ENCODE data around the gene MMP11.

The MMP11 gene

DNA sequence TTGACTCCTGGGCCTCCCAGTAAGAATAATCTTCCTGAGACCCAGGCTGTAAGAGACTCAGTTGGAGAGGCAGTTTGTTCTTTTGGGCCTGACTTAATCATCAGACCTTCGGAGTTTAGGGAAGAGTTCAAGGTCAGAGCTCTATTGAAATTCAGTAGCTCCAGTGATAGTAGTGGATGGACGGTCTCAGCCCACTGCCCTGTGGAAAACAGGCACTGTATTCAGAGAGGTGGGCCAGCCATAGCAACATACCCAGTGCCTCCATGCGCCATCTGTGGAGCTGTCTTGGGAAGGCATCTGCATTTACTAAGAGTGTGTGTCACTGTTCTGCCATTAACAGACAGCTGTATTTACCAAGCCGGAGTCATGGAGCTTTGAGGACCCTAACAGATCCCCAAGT lies 17.0 kb downstream of the MMP11 start:
- no peak overlapping the region for H3K4me3 ChIP-seq (ENCODE audit: low read depth, low read length)
- no peak for DNase-seq (ENCODE audit: low read depth)
- TF ChIP-seq, protein P1, sequence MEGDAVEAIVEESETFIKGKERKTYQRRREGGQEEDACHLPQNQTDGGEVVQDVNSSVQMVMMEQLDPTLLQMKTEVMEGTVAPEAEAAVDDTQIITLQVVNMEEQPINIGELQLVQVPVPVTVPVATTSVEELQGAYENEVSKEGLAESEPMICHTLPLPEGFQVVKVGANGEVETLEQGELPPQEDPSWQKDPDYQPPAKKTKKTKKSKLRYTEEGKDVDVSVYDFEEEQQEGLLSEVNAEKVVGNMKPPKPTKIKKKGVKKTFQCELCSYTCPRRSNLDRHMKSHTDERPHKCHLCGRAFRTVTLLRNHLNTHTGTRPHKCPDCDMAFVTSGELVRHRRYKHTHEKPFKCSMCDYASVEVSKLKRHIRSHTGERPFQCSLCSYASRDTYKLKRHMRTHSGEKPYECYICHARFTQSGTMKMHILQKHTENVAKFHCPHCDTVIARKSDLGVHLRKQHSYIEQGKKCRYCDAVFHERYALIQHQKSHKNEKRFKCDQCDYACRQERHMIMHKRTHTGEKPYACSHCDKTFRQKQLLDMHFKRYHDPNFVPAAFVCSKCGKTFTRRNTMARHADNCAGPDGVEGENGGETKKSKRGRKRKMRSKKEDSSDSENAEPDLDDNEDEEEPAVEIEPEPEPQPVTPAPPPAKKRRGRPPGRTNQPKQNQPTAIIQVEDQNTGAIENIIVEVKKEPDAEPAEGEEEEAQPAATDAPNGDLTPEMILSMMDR (IDR thresholded peaks at IDR 0.05; ENCODE audit: control insufficient read depth, extremely low read depth, insufficient read depth): no peak

DNA sequence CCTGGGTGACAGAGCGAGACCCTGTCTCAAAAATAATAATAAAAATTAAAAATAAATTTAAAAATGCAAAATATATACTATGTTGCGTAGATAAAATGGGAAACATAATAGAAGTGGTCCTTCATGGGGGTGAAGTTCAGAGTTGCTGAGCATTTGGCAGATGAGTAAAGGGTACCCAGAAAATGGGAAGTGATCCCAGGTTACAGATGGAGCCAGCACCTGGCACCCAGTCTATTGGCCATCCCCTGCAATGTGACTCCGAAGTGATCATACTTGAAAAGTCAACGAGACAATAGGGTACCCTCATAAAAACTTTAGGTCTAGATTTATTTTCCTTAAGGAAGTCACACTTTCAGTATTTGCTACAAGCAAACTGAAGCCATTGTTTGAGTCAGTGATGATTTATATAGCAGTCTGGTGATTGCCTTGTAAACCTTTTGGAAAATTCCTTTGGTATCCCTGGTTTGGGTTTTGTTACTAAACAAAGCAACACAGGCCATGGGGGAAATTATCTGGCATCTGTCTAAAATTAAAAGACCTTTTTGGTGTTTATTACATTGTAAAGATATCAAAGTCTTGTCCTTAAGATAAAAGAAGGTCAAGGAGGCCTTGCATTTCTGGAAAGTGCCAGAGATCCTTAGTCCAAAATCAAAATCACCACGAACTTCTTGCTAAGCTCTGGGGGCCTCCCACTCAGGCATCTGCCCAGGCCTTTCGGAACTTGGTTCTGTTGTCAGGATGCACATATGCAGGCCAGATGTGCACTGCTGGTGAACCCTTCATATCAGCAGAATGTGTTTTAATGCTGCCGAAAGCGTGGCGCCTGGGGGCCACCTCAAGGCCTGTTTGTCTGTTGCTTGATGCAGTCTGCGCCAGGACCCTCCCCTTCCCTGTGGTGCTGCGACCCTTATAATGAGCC lies 18.4 kb downstream of the MMP11 start:
- H3K4me3 ChIP-seq (ENCODE audit: low read depth, low read length): no peak overlapping the region
- TF ChIP-seq, protein P1 (IDR thresholded peaks at IDR 0.05; ENCODE audit: control insufficient read depth, extremely low read depth, insufficient read depth): no peak
- DNase-seq (ENCODE audit: low read depth): no peak

DNA sequence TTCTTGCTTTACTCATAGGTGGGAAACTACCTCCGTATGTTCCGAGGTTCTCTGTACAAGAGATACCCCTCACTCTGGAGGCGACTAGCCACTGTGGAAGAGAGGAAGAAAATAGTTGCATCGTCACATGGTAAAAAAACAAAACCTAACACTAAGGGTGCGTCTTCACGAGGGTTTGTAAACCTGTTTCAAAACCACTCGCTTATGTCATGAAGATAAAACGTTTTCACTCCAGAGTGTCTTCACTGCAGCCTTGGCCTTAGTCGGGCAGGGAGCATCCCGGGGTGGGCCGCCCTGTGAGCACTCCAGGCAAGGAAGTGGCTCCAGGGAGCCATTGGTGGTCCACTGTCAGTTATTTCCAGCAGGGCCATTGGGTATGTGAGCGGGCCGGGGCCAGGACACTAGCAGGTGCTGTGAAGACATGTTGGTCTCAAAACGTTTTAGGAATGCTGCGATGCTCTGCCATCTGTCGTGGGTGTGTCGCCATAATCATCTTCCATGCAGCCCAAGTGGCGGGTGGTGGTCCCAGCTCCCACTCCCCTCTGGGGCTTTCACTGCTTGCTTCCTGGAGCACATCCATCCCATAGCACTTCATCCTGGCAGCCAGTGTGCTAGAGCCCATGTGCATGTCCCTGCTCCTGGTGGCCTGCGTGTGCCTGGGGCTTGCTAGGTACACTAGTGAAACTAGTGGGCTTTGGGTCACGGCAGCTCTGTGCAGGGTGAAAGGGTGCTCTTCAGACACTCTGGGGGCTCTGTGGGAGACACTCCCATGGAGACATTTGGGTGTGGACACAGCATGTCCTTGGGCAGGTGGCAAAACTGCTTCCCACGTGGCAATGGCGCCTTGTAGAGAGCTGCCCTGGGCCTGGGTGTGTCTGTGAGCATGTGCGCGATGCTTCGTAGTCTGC lies 19.3 kb downstream of the MMP11 start:
- no peak for DNase-seq (ENCODE audit: low read depth)
- TF ChIP-seq, protein P1 (IDR thresholded peaks at IDR 0.05; ENCODE audit: control insufficient read depth, extremely low read depth, insufficient read depth): no peak
- H3K4me3 ChIP-seq (ENCODE audit: low read depth, low read length): no peak overlapping the region

DNA sequence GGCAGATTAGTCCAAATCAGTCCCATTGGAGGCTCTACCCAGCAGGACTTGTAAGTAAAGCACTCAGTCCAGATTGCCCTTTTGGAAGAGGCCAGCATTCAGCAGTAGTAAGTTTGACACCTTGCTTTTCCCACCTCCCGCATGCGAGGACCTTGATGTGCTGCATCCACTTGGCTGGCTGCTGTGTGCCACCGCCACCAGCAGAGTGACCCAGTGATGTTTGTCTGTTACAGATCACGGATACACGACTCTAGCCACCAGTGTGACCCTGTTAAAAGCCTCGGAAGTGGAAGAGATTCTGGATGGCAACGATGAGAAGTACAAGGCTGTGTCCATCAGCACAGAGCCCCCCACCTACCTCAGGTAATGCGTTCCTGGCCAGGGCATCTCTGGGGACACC lies 20.7 kb downstream of the MMP11 start:
- H3K4me3 ChIP-seq (ENCODE audit: low read depth, low read length): no peak overlapping the region
- no peak for DNase-seq (ENCODE audit: low read depth)
- TF ChIP-seq, protein P1 (IDR thresholded peaks at IDR 0.05; ENCODE audit: control insufficient read depth, extremely low read depth, insufficient read depth): no peak

DNA sequence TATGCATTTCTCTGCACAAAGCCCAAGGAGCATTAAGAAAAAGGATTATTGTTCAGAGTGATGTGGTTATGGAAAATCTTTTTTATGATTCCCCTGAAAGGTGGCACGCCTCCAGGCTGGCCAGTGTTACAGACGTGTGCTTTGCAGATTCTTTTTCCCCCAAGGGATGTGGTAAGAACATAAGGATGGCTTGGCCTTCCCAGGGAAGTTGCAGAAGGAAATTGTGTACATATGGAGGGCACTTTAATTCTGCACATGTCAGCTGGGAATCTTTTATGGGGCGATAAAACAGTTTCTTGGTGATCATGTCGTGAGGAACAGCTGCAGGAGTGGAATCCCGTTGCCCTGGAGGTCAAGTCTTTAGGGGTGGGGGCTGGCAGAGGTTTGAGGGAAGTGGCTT lies 23.8 kb downstream of the MMP11 start:
- no peak for DNase-seq (ENCODE audit: low read depth)
- TF ChIP-seq, protein P1 (IDR thresholded peaks at IDR 0.05; ENCODE audit: control insufficient read depth, extremely low read depth, insufficient read depth): no peak
- no peak overlapping the region for H3K4me3 ChIP-seq (ENCODE audit: low read depth, low read length)

DNA sequence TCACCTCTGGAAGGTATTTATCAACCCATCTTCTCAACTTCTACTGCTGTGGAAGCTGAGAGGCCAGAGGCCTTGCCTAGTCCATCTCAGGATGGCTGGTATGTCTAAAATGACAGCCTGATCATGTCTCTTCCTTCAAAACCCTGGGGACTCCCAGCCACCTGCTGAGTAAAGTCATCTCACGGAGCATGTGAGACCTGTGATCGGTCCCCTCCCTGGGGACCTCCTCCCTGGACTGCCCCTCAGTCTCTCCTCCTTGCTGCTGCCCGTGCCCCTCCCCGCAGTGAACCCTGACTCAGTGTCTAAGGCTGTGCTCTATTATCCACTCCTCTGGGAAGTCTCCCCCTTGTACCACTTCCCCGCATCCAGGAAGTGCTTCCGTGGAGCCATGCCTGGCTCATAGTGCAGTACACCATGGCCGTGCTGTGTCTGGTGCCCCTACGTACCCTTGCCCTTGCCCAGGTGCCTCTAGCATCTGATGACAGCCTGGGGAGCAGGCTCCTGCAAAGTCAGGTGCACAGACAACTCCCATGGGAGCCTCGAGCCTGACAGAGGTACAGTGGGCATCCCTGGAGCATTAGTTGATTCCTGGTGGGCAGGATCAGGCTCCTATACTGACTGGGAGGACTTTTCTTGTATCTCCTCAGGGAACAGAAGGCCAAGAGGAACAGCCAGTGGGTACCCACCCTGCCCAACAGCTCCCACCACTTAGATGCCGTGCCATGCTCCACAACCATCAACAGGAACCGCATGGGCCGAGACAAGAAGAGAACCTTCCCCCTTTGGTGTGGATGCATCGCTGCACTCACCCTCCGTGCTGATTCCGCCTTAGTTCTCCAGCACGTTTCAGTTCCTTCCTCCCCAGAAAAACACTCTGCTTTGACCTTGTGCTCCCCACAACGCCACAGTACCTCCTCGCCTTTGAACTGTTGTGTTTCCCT lies 27.9 kb downstream of the MMP11 start:
- no peak for DNase-seq (ENCODE audit: low read depth)
- TF ChIP-seq, protein P1 (IDR thresholded peaks at IDR 0.05; ENCODE audit: control insufficient read depth, extremely low read depth, insufficient read depth): no peak
- no peak overlapping the region for H3K4me3 ChIP-seq (ENCODE audit: low read depth, low read length)
